HG03175 (cell line): Measurements from ENCODE around the gene PCDHA4.
"Not testable (repeated sequence)": the region's sequence is repeated elsewhere in the genome, so short reads cannot be mapped to it uniquely, and the experiment has no call there.

Source experiments
- ATAC-seq: cut with Tn5 transposase; IDR thresholded peaks from one replicate; pipeline ENCODE4 v1.9.1; 2021; ENCODE audit warnings: mild to moderate bottlenecking, moderate library complexity; ENCODE audit not compliant: unreplicated experiment

Gene PCDHA4

DNA sequence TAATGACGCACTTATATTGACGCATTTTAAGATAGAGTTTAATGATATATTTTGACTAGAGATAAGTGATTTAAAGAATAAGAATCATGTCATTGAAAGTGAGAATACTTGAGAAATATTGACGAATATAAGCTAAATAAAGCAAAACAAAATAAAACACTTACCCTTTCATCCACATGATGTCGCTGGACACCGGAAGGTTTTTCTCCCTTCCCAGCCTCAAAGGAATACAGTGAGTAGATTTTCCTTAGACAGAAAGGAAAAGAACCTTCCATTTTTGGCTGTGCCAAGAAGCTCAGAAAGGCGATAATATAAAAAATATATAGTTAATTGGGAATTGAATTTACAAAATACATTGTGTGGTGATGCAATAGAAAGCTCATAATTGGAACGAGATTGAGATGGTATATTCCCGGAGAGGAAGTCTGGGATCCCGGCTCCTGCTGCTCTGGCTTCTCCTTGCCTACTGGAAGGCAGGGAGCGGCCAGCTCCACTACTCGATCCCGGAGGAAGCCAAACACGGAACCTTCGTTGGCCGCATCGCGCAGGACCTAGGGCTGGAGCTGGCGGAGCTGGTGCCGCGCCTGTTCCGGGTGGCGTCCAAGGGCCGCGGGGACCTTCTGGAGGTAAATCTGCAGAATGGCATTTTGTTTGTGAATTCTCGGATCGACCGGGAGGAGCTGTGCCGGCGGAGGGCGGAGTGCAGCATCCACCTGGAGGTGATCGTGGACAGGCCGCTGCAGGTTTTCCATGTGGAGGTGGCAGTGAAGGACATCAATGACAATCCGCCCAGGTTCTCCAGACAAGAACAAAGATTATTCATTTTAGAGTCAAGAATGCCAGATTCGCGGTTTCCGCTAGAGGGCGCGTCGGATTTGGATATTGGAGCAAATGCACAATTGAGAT, 14.8 kb downstream of the PCDHA4 start, which contains the start of gene PCDHA5:
PCDHA5 (plus strand) TSS at position 239 of the 906 bp plus-strand sequence.
- no peak for ATAC-seq

DNA sequence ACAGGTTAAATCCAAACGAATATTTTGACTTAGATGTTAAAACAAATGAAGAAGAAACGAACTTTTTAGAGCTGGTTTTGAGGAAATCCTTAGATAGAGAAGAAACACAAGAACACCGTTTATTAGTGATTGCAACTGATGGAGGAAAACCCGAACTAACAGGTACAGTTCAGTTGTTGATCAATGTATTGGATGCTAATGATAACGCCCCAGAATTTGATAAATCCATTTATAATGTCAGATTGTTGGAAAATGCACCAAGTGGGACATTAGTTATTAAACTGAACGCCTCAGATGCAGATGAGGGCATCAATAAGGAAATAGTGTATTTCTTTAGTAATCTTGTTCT, 15.4 kb downstream of the PCDHA4 start:
- no peak for ATAC-seq

DNA sequence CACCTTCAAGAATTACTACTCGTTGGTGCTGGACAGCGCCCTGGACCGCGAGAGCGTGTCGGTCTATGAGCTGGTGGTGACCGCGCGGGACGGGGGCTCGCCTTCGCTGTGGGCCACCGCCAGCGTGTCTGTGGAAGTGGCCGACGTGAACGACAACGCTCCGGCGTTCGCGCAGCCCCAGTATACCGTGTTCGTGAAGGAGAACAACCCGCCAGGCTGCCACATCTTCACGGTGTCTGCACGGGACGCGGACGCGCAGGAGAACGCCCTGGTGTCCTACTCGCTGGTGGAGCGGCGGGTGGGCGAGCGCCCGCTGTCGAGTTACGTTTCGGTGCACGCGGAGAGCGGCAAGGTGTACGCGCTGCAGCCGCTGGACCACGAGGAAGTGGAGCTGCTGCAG, 16.1 kb downstream of the PCDHA4 start:
- ATAC-seq: not testable (repeated sequence)

DNA sequence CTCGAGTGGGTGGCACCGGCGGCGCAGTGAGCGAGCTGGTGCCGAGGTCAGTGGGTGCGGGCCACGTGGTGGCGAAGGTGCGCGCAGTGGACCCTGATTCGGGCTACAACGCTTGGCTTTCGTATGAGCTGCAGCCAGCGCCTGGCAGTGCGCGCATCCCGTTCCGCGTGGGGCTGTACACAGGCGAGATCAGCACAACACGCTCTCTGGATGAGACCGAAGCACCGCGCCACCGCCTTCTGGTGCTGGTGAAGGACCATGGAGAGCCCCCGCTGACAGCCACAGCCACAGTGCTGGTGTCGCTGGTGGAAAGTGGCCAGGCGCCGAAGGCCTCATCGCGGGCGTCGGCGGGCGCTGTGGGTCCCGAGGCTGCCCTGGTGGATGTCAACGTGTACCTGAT, 16.6 kb downstream of the PCDHA4 start:
- no peak for ATAC-seq

DNA sequence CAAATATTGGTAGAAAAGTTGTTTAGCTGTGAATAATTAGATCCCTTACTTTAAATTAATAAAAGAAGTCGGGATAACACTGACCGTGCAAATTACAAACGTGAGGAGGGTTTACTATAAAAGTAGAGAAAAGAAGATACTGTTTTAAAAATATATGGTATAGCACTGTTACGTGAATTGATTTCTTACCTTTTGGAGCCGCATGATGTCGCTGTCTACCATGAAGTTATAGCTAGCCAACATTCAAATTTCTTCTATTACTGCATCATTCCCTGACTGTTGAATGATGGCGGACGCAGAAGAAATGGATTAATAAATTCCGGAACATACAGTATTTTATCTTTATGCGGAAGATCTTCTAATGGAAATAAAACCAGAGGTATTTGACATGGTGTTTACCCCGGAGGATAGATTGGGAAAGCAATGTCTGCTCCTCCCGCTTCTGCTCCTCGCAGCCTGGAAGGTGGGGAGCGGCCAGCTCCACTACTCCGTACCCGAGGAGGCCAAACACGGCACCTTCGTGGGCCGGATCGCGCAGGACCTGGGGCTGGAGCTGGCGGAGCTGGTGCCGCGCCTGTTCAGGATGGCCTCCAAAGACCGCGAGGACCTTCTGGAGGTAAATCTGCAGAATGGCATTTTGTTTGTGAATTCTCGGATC, 21.0 kb downstream of the PCDHA4 start, which contains the start of gene PCDHA6:
PCDHA6 (plus strand) TSS at position 257 of the 658 bp plus-strand sequence; CDS start at position 389, 132 bp downstream.
- no peak for ATAC-seq

DNA sequence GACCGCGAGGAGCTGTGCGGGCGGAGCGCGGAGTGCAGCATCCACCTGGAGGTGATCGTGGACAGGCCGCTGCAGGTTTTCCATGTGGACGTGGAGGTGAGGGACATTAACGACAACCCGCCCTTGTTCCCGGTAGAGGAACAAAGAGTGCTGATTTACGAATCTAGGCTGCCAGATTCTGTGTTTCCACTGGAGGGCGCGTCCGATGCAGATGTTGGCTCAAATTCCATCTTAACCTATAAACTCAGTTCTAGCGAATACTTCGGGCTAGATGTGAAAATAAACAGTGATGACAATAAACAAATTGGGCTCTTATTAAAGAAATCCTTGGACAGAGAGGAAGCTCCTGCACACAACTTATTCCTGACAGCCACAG, 21.5 kb downstream of the PCDHA4 start:
- no peak for ATAC-seq

DNA sequence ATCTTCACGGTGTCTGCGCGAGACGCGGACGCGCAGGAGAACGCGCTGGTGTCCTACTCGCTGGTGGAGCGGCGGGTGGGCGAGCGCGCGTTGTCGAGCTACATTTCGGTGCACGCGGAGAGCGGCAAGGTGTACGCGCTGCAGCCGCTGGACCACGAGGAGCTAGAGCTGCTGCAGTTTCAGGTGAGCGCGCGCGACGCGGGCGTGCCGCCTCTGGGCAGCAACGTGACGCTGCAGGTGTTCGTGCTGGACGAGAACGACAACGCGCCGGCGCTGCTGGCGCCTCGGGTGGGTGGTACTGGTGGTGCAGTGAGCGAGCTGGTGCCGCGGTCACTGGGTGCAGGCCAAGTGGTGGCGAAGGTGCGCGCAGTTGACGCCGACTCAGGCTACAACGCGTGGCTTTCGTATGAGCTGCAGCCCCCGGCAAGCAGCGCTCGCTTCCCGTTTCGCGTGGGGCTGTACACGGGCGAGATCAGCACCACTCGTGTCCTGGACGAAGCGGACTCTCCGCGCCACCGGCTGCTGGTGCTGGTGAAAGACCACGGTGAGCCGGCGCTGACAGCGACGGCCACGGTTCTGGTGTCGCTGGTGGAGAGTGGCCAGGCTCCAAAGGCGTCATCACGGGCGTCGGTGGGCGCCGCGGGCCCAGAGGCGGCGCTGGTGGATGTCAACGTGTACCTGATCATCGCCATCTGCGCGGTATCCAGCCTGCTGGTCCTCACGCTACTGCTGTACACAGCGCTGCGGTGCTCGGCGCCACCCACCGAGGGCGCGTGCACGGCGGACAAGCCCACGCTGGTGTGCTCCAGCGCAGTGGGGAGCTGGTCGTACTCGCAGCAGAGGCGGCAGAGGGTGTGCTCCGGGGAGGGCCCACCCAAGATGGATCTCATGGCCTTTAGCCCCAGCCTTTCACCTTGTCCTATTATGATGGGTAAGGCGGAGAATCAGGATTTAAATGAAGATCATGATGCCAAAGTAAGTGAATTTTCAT, 22.9 kb downstream of the PCDHA4 start:
- ATAC-seq: not testable (repeated sequence)

DNA sequence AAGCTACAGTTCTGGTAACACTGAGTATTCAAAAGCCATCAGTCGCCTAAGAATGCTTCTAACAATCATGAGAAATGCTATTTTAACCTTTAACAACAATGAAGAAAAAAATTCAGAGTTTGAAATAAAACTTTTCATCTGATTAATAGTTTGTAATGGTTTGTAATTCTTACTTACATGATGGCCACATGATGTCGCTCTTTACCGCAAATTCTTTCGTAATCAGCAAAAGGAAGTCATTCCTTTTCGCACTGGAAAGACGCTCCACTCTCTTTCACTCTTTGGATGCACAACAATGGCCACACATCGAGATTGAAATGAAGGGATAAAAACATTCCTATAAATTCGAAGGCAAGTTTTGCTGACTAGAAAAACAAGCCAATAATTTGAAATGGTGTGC, 27.1 kb downstream of the PCDHA4 start, which contains the start of gene PCDHA7:
PCDHA7 (plus strand) TSS at position 277 of the 400 bp plus-strand sequence; CDS start at position 392, 115 bp downstream.
- ATAC-seq: no peak

DNA sequence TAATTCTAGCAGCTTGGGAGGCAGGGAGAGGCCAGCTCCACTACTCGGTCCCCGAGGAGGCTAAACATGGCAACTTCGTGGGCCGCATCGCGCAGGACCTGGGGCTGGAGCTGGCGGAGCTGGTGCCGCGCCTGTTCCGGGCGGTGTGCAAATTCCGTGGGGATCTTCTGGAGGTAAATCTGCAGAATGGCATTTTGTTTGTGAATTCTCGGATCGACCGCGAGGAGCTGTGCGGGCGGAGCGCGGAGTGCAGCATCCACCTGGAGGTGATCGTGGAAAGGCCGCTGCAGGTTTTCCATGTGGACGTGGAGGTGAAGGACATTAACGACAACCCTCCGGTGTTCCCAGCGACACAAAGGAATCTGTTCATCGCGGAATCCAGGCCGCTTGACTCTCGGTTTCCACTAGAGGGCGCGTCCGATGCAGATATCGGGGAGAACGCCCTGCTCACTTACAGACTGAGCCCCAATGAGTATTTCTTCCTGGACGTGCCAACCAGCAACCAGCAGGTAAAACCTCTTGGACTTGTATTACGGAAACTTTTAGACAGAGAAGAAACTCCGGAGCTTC, 27.7 kb downstream of the PCDHA4 start:
- ATAC-seq: not testable (repeated sequence)

DNA sequence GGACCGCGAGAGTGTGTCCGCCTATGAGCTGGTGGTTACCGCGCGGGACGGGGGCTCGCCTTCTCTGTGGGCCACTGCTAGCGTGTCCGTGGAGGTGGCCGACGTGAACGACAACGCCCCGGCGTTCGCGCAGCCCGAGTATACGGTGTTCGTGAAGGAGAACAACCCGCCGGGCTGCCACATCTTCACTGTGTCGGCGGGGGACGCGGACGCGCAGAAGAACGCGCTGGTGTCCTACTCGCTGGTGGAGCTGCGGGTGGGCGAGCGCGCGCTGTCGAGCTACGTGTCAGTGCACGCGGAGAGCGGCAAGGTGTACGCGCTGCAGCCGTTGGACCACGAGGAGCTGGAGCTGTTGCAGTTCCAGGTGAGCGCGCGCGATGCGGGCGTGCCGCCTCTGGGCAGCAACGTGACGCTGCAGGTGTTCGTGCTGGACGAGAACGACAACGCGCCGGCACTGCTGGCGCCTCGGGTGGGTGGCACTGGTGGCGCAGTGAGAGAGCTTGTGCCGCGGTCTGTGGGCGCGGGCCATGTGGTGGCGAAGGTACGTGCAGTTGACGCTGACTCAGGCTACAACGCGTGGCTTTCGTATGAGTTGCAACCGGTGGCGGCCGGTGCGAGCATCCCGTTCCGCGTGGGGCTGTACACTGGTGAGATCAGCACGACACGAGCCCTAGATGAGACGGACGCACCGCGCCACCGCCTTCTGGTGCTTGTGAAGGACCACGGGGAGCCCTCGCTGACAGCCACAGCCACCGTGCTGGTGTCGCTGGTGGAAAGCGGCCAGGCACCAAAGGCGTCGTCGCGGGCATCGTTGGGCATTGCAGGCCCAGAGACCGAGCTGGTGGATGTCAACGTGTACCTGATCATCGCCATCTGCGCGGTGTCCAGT, 29.0 kb downstream of the PCDHA4 start:
- no peak for ATAC-seq

DNA sequence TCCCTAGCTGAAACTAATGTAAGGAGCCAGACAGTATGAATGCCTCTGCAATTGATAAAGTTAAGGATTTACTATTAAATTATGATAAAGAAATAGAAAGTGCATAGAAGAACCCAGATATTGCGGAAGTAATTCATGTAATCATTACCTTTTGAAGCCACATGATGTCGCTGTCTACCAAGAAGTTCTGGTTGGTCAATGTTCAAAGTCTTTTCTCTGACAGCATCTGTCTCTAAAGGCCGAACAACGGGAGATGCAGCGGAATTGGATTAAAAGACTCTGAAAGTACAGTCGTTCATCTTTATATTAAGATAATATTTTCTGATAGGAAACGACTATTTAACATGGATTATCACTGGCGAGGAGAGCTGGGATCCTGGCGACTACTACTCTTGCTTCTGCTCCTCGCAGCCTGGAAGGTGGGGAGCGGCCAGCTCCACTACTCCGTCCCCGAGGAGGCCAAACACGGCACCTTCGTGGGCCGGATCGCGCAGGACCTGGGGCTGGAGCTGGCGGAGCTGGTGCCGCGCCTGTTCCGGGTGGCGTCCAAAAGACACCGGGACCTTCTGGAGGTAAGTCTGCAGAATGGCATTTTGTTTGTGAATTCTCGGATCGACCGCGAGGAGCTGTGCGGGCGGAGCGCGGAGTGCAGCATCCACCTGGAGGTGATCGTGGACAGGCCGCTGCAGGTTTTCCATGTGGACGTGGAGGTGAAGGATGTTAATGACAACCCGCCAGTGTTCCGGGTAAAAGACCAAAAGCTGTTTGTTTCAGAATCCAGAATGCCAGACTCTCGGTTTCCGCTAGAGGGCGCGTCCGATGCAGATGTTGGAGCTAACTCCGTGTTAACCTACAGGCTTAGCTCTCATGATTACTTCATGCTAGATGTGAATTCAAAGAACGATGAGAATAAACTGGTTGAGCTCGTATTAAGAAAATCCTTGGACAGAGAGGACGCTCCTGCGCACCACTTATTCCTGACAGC, 34.4 kb downstream of the PCDHA4 start, which contains the start of gene PCDHA8:
PCDHA8 (plus strand) TSS at position 210 of the 985 bp plus-strand sequence; CDS start at position 345, 135 bp downstream.
- no peak for ATAC-seq

DNA sequence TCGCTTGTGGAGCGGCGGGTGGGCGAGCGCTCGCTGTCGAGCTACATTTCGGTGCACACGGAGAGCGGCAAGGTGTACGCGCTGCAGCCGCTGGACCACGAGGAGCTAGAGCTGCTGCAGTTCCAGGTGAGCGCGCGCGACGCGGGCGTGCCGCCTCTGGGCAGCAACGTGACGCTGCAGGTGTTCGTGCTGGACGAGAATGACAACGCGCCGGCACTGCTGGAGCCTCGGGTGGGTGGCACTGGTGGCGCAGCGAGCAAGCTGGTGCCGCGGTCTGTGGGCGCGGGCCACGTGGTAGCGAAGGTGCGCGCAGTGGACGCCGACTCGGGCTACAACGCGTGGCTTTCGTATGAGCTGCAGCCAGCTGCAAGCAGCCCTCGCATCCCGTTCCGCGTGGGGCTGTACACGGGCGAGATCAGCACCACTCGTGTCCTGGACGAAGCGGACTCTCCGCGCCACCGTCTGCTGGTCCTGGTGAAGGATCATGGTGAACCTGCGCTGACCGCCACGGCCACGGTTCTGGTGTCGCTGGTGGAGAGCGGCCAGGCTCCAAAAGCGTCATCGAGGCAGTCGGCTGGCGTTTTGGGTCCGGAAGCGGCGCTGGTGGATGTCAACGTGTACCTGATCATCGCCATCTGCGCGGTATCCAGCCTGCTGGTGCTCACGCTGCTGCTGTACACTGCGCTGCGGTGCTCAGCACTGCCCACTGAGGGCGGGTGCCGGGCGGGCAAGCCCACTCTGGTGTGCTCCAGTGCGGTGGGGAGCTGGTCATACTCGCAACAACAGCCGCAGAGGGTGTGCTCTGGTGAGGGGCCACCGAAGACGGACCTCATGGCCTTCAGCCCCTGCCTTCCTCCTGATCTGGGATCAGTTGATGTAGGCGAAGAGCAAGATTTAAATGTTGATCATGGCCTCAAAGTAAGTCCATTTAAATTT, 36.2 kb downstream of the PCDHA4 start:
- no peak for ATAC-seq

DNA sequence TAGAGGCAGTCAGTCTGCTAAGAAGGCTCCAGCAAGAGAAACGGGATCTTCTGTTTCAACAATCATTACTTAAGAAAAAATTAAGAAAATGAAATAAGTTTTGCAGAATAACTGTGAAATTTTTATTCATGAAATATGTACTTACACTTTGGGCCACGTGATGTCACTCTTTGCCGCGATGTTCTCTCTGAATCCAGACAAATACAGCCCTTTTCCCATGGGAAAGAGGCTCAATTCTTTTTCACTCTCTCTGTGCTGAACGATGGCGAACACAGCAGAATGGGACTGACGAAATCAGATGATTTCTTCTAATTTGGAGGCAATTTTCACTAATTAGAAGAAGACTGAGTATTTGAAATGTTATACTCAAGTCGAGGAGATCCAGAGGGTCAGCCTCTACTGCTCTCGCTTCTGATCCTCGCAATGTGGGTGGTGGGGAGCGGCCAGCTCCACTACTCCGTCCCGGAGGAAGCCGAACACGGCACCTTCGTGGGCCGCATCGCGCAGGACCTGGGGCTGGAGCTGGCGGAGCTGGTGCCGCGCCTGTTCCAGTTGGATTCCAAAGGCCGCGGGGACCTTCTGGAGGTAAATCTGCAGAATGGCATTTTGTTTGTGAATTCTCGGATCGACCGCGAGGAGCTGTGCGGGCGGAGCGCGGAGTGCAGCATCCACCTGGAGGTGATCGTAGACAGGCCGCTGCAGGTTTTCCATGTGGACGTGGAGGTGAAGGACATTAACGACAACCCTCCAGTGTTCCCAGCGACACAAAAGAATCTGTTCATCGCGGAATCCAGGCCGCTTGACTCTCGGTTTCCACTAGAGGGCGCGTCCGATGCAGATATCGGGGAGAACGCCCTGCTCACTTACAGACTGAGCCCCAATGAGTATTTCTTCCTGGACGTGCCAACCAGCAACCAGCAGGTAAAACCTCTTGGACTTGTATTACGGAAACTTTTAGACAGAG, 41.6 kb downstream of the PCDHA4 start, which contains the start of gene PCDHA9:
PCDHA9 (plus strand) TSS at position 244 of the 964 bp plus-strand sequence; CDS start at position 358, 114 bp downstream.
- ATAC-seq: not testable (repeated sequence)

DNA sequence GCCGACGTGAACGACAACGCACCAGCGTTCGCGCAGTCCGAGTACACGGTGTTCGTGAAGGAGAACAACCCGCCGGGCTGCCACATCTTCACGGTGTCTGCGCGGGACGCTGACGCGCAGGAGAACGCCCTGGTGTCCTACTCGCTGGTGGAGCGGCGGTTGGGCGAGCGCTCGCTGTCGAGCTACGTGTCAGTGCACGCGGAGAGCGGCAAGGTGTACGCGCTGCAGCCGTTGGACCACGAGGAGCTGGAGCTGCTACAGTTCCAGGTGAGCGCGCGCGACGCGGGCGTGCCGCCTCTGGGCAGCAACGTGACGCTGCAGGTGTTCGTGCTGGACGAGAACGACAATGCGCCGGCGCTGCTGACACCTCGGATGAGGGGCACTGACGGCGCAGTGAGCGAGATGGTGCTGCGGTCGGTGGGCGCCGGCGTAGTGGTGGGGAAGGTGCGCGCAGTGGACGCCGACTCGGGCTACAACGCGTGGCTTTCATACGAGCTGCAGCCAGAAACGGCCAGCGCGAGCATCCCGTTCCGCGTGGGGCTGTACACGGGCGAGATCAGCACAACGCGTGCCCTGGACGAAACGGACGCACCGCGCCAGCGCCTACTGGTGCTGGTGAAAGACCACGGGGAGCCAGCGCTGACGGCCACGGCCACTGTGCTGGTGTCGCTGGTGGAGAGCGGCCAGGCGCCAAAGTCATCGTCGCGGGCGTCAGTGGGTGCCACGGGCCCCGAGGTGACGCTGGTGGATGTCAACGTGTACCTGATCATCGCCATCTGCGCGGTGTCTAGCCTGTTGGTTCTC, 43.2 kb downstream of the PCDHA4 start:
- not testable (repeated sequence) for ATAC-seq
